ENCODE results near the gene WDR1.

WDR1 gene

GRCh38 chr4:10134141-10134540, 17.5 kb upstream of the WDR1 start:
- ATAC-seq (ENCODE audit: insufficient read depth, low read depth), result no peak
- H3K4me1 ChIP-seq (ENCODE audit: insufficient read depth, low read length), result no peaks in the 10 kb centered on the region
- no peak overlapping the region for H3K4me2 ChIP-seq (ENCODE audit: insufficient read depth, low read length)

GRCh38 chr4:10131202-10131601, 14.6 kb upstream of the WDR1 start:
- Histone ChIP-seq H3K9ac (ENCODE audit: low read depth, low read length) (no peak overlapping the region), H3K4me2 (ENCODE audit: insufficient read depth, low read length) (no peak overlapping the region), H3K4me1 (ENCODE audit: insufficient read depth, low read length) (no peaks in the 10 kb centered on the region), H4K20me1 (ENCODE audit: insufficient read depth, low read length) (no peaks in the 10 kb centered on the region), H3K79me2 (ENCODE audit: insufficient read depth, low read length) (no peaks in the 10 kb centered on the region), H3K36me3 (ENCODE audit: insufficient read depth, low read length) (no peaks in the 10 kb centered on the region), H3K27ac (ENCODE audit: low read length) (no peak overlapping the region), H3K9me3 (ENCODE audit: insufficient read depth, low read length, severe bottlenecking) (no peaks in the 10 kb centered on the region), H3K4me3 (ENCODE audit: low read depth in 1 of 2, low read length in 2 of 2) (no peak overlapping the region), H2AFZ (ENCODE audit: low read depth, low read length) (no peak overlapping the region), H3K27me3 (ENCODE audit: insufficient read depth, low read length, poor library complexity) (no peaks in the 10 kb centered on the region)
- DNase-seq (no peak), ATAC-seq (ENCODE audit: insufficient read depth, low read depth) (no peak; the same call in 2 of the 3 replicates)
- no peak for TF ChIP-seq CTCF (IDR thresholded peaks at IDR 0.05; ENCODE audit: borderline replicate concordance, extremely low read depth, low read length, poor library complexity, severe bottlenecking)
- no peak for TF ChIP-seq EZH2 (IDR thresholded peaks at IDR 0.05; ENCODE audit: borderline replicate concordance, low read depth, low read length, severe bottlenecking)

More at GRCh38 chr4:10134141-10134540, 17.5 kb upstream of the WDR1 start:
- Histone ChIP-seq H3K4me3 (ENCODE audit: low read depth in 1 of 2, low read length in 2 of 2) (no peak overlapping the region), H3K36me3 (ENCODE audit: insufficient read depth, low read length) (no peaks in the 10 kb centered on the region), H3K27me3 (ENCODE audit: insufficient read depth, low read length, poor library complexity) (no peaks in the 10 kb centered on the region), H3K79me2 (ENCODE audit: insufficient read depth, low read length) (no peaks in the 10 kb centered on the region), H3K9me3 (ENCODE audit: insufficient read depth, low read length, severe bottlenecking) (no peaks in the 10 kb centered on the region), H3K9ac (ENCODE audit: low read depth, low read length) (no peak overlapping the region), H3K27ac (ENCODE audit: low read length) (no peak overlapping the region), H2AFZ (ENCODE audit: low read depth, low read length) (no peak overlapping the region), H4K20me1 (ENCODE audit: insufficient read depth, low read length) (no peaks in the 10 kb centered on the region)
- no peak for DNase-seq
- no peak for TF ChIP-seq CTCF (IDR thresholded peaks at IDR 0.05; ENCODE audit: borderline replicate concordance, extremely low read depth, low read length, poor library complexity, severe bottlenecking)

- Histone ChIP-seq H3K79me2 (ENCODE audit: insufficient read depth, low read length) (no peaks in the 10 kb centered on the region), H3K27me3 (ENCODE audit: insufficient read depth, low read length, poor library complexity) (no peaks in the 10 kb centered on the region), H3K9me3 (ENCODE audit: insufficient read depth, low read length, severe bottlenecking) (no peaks in the 10 kb centered on the region), H2AFZ (ENCODE audit: low read depth, low read length) (no peak overlapping the region), H4K20me1 (ENCODE audit: insufficient read depth, low read length) (no peaks in the 10 kb centered on the region), H3K4me2 (ENCODE audit: insufficient read depth, low read length) (no peak overlapping the region), H3K27ac (ENCODE audit: low read length) (no peak overlapping the region), H3K9ac (ENCODE audit: low read depth, low read length) (no peak overlapping the region), H3K36me3 (ENCODE audit: insufficient read depth, low read length) (no peaks in the 10 kb centered on the region), H3K4me1 (ENCODE audit: insufficient read depth, low read length) (no peaks in the 10 kb centered on the region), H3K4me3 (ENCODE audit: low read depth in 1 of 2, low read length in 2 of 2) (no peak overlapping the region)
- no peak for TF ChIP-seq EZH2 (IDR thresholded peaks at IDR 0.05; ENCODE audit: borderline replicate concordance, low read depth, low read length, severe bottlenecking)
- TF ChIP-seq CTCF (IDR thresholded peaks at IDR 0.05; ENCODE audit: borderline replicate concordance, extremely low read depth, low read length, poor library complexity, severe bottlenecking), result no peak
- ATAC-seq (ENCODE audit: insufficient read depth, low read depth) (no peak), DNase-seq (no peak)
Observed at GRCh38 chr4:10130178-10130888, 13.7 kb upstream of the WDR1 start.
